Fibroblast of skin of abdomen (primary cell): ENCODE data around the gene CFAP52.
A peak's percentile ranks its signal among the peaks of the same experiment; 100 is the strongest.
"Not testable (repeated sequence)": the region's sequence is repeated elsewhere in the genome, so short reads cannot be mapped to it uniquely, and the experiment has no call there.

Experiments used
- DNase-seq: peaks from one replicate; pipeline ENCODE4 v3.0.0-alpha.2; 2013

Gene CFAP52

GRCh38 chr17:9647014-9647413 lies 70.6 kb downstream of the CFAP52 start:
- DNase-seq: no peak

DNA sequence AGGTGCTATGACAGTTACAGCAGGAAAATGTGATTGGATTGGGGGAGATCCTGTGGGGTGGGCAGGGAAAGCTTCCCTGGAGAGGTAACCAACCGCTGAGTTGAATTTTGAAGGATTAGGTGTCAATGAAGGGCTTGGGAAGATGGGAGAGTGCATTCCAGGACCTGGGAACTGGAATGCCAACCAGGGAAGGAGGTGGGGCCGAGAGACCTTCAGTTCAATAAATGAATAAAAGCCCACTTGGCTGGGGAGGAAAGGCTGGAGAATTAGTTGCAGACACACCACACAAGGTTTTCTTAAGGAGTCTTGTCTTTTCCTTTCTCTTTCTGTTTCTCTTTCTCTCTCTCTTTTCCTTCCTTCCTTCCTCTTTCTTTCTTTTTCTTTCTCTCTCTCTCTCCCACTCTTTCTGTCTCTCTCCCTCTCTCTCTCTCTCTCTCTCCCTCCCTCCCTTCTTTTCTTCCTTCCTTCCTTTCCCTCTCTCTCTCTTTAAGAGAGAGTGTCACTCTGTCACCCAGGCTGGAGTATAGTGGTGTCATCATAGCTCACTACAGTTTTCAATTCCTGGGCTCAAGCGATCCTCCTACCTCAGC lies 72.2 kb downstream of the CFAP52 start:
- peak; percentile 25 for DNase-seq

GRCh38 chr17:9658593-9659211 lies 82.3 kb downstream of the CFAP52 start:
- peak; percentile 96 for DNase-seq

GRCh38 chr17:9661027-9661426 lies 84.6 kb downstream of the CFAP52 start:
- DNase-seq: no peak

- not testable (repeated sequence) for DNase-seq
These were observed 87.1 kb downstream of the CFAP52 start for GRCh38 chr17:9663511-9663910.

DNA sequence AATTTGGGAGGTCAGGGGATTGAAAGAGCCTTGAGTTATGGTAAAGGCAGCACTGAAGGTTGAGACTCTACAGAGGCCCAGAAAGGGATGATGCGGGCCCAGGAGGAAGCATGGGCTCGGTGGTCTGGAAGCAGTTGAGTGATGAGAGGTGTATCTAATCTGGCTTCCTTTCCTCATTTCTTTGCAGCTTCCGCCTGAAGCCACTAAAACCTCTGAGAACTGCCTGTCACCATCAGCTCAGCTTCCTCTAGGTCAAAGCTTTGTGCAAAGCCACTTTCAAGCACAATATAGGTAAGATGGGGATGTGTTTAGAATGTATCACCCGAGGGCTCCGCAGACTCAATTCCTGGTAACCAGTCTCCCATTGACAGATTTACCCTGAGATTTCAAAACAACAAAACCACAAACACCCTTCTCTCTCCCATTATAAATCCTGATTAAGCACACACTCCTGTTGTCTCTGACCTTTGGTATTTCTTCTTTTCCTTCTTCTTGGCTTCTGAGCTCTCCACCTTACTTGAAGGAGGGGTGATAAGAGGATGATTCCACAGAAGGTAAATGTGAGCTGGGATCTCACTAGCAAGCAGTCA lies 90.1 kb downstream of the CFAP52 start:
- DNase-seq: no peak

DNA sequence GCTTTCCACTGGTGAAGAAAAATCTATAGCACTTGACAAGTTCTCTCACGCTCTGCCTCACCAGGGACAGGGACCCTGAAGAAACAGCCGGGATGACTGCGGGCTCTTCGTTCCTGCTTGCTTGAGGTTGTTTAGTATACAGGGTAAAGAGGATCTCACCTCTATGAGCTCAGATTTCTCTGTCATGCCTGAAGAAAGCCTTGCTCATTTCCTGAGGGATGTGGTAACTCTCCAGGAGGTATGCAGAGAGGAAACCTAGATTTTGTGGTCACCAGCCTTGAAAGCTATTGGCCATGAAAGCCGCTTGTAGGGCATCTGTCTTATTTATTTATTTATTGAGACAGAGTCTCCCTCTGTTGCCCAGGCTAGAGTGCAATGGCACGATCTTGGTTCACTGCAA lies 92.1 kb downstream of the CFAP52 start:
- peak; percentile 57 for DNase-seq

DNA sequence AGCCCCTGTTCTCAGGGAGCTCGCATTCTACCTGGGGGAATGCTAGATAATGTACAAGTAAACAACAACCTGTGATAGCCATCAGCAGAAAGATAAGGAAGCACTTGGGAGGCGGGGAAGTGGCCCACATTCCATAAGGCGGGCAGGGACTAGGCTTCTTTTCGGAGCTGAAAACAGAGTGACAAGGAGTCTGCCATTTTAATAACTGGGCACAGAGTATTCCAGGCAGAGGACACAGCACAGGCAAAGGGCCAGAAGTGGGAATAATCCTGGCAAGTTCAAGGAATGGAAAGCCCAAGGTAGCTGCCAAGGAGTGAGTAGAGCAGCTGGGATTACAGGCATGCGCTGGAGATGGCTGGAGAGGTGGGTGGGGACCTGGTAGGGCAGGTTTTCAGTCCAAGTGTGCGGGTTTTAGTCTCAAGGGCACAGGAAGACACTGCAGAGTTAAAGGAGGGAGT lies 93.1 kb downstream of the CFAP52 start:
- no peak for DNase-seq

GRCh38 chr17:9670596-9670995 lies 94.2 kb downstream of the CFAP52 start:
- DNase-seq: no peak

DNA sequence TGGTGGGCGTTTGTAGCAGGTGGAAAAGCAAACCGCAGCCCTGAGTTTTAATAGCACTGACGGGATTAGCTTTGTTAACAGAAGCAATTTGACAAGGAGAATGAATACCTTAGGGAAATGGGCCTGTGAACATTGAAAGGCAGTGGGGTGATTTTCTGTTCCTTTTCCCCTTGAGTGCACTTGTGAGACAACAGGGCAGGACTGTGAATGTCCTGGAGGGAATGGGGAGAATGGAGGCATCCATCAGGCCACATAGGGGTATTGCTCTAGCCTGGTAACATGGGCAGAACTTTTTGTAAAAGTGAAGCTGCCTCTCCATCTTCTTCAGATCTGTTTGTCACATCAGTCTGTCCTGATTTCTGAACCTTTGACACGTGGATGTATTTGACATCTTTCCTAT lies 95.1 kb downstream of the CFAP52 start:
- DNase-seq: no peak

DNA sequence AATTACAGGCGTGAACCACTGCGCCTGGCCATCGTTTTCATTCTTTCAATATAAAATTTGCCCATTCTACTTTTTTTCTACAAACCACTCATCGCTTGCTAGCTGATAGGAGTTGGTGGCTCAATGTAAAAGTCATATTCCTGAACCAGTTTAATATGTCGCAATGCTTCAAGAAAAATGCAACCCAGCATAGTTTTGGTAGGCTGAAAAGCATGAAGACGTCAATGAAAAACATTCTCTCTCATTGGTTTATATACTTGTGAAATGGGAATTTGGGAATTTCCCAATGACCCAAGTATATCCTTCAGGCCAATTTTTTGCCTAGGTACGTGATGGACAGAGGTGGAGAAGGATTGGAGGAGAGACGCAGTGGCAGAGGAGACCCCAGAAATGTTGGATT lies 95.8 kb downstream of the CFAP52 start:
- DNase-seq: peak; percentile 45

DNA sequence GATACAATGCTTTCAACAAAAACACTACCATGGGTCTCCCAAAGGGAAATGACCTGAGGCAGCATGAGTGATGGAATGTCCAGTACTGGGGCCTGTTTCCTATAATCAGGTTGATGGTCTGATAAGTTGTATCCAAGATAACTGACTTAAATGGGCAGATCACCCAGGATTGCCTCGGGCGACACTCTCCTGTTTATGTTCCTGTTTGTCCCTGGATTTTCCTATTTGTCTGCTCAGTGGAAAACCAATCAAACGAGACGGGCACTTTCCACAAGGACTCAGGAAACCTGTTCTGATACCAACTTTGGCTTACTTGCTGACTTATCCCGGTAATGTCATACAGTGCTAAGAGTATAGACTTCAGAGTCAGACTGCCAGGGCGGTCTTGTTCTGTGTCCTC lies 96.2 kb downstream of the CFAP52 start:
- DNase-seq: no peak

DNA sequence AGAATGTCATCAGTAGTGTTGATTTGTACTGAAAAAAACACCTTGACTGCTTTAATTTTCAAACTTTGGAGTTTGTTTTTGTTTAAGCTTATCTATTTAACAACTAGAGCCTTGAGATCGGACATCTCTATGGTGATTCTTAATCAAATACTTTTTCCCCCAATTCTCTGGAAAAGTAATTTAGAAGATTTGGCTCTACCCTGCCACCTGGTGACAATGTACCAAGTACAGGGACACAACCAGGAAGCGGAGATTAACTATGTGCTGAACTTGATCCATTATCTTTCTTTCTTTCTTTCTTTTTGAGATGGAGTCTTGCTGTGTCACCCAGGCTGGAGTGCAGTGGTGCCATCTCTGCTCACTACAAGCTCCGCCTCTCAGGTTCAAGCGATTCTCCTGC lies 99.6 kb downstream of the CFAP52 start:
- DNase-seq: no peak

DNA sequence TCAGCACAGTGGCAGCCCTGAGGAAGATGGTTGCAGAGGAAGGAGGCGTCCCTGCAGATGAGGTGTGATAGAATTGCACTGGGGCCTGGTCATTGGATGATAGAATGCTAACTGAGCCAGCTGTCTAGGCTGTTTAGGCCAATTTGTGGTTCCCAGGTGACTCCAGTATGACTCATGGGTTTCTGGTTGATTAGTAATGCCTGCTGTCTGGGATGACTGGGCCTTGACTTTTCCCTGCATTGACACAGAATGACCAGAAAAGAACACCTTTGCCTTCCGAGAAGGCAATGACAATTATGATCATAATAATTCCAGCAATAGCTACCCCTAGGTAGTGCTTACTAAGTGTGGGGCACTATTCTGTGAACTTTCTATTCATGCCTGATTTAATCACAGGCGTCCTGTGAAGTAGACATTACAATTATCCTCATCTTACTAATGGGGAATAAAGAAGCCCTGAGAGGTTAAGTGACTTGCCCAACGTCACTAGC lies 100.4 kb downstream of the CFAP52 start:
- peak; percentile 71 for DNase-seq

DNA sequence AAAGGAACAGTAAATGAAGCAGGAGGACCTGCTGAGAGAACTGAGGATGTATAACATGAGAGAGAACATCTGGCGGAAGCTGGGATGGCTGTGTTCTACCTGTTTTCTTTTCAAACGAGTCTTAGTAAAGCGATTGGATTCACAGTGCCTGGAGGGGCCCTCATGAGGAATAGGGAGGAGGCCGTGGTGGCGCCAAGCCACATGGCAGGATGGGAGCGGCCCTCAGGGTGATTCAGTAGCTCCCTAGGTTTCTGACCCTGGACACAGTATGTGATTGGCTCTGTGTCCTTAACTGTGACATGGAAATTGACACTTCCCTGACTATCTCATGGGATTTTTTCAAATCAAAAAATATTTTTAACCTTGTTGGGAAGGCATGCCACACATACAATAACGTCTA lies 101.0 kb downstream of the CFAP52 start:
- DNase-seq: no peak

- no peak for DNase-seq
These were observed 101.5 kb downstream of the CFAP52 start for GRCh38 chr17:9677896-9678295.

- no peak for DNase-seq
These were observed 108.6 kb downstream of the CFAP52 start for GRCh38 chr17:9684955-9685621.
